Astrocyte (in vitro differentiated cells and primary cell): Measurements from ENCODE around the gene ULK1.

Experiments
- CTCF ChIP-seq: IDR thresholded peaks from 2 replicates; pipeline ENCODE4 v1.5.1; 2011; ENCODE audit warnings: low read depth, mild to moderate bottlenecking, inconsistent platforms, low read length, moderate library complexity; ENCODE audit not compliant: insufficient read depth
- EZH2 ChIP-seq: IDR thresholded peaks from 2 replicates; pipeline ENCODE4 v1.6.1; 2012; ENCODE audit warnings: mild to moderate bottlenecking, low read length, inconsistent platforms; ENCODE audit not compliant: insufficient read depth

- TF ChIP-seq CTCF (no peak), EZH2 (no peak)
Observed at GRCh38 chr12:131928711-131929580, 34.5 kb downstream of the ULK1 start, which contains the start of gene PUS1.
